Kidney epithelial cell (primary cell): ENCODE measurements around the gene FRMPD1. TPM values are rescaled to one million over a fixed set of nuclear protein-coding genes. Genes with fewer than 3 reads are reported as not detected.

Experiments
- DNase-seq: peaks from one replicate; pipeline ENCODE4 v3.0.0-alpha.2; 2010; ENCODE audit warnings: low read depth
- H3K27me3 ChIP-seq: 2 replicates; pipeline ENCODE4 v1.6.0; 2011; ENCODE audit warnings: low read length; ENCODE audit not compliant: control insufficient read depth, insufficient read depth
- H3K36me3 ChIP-seq: 2 replicates; pipeline ENCODE4 v1.5.1; 2011; ENCODE audit warnings: low read length; ENCODE audit not compliant: control insufficient read depth, insufficient read depth
- H3K4me3 ChIP-seq: 2 replicates; pipeline ENCODE4 v1.5.1; 2011; ENCODE audit warnings: low read depth, mild to moderate bottlenecking, control low read depth, low read length
- total RNA-seq: library from RNA; depleted of rRNA; stranded (reverse); fragments of >200 nt; gene quantifications from 2 replicates; pipeline ENCODE4 v1.2.3, GENCODE V29; 2015
- TF ChIP-seq, protein P1 (sequence below): IDR thresholded peaks from 2 replicates; pipeline ENCODE4 v1.5.1; 2011; ENCODE audit warnings: mild to moderate bottlenecking, moderate library complexity, low read length, control low read depth, inconsistent platforms; ENCODE audit not compliant: insufficient read depth, poor library complexity, severe bottlenecking

FRMPD1 gene
- total RNA-seq, 1 donor from 2014 or later, result 0.04 TPM

DNA sequence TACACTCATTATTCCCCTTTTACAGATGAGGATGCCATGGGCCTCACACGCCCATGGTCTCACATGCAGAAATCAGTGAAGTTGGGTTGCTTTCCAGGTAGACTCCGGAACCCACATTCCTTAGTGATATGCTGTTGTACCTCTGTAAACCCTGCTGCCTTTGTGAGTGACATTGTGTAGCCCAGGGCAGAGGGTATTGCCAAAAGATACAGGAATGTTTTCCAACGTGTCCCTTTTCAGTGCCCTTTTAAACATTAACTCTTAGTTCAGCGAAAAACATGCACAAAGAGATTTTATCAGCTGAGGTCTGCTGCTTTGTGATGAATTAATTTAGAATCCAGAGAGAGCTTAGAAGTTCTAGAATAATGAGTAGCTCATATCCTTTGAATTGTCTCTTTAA, 64.5 kb downstream of the FRMPD1 start:
- no peak overlapping the region for H3K4me3 ChIP-seq
- DNase-seq, result no peak
- TF ChIP-seq, protein P1, sequence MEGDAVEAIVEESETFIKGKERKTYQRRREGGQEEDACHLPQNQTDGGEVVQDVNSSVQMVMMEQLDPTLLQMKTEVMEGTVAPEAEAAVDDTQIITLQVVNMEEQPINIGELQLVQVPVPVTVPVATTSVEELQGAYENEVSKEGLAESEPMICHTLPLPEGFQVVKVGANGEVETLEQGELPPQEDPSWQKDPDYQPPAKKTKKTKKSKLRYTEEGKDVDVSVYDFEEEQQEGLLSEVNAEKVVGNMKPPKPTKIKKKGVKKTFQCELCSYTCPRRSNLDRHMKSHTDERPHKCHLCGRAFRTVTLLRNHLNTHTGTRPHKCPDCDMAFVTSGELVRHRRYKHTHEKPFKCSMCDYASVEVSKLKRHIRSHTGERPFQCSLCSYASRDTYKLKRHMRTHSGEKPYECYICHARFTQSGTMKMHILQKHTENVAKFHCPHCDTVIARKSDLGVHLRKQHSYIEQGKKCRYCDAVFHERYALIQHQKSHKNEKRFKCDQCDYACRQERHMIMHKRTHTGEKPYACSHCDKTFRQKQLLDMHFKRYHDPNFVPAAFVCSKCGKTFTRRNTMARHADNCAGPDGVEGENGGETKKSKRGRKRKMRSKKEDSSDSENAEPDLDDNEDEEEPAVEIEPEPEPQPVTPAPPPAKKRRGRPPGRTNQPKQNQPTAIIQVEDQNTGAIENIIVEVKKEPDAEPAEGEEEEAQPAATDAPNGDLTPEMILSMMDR, result no peak
- no peaks in the 10 kb centered on the region for H3K36me3 ChIP-seq
- H3K27me3 ChIP-seq, result no peaks in the 10 kb centered on the region

DNA sequence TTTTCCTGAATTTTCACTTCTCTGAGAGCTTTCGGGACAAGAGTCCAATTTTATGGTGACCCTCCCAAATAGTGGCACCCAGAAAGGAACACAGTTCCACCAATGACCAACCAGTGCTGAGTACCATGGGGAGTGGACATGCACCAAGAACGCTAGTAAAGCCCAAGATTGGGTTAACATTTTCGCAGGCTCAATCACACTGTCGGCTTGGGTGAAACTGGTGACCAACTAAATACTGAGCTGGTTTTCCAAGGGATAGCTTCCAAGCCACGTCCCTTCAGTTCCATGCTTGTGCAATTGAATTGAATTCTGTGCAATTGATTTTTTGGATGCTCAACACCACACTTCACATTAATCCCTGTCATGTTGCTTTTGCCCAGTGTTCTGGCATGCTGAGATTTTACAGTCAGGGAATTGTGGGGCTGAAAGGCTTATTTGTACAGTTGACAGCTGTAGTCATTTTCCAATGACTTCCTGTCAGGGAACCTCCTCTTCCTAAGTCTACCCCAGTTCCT, 65.3 kb downstream of the FRMPD1 start:
- H3K4me3 ChIP-seq, result no peak overlapping the region
- H3K27me3 ChIP-seq, result no peaks in the 10 kb centered on the region
- no peaks in the 10 kb centered on the region for H3K36me3 ChIP-seq
- TF ChIP-seq, protein P1, result no peak
- no peak for DNase-seq

DNA sequence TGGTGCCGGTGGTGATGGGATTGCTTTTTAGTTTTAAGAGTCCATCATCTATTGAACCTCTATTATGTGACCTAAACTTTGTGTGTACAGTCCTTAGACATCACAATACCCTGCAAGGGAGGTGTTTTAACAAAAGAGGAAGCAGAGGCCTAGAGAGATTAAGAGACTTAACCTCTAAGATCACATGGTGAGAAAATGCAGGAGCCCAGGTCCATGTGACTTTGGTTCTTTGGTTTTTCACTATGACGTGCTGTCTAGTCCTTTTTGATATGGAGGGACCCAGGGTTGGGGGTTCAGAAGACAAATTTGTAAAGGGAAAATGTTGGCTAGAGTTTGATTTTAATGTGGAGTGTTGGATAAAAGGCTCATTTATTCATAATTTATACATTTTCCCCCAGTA, 68.8 kb downstream of the FRMPD1 start:
- no peak for DNase-seq
- Histone ChIP-seq H3K36me3 (no peaks in the 10 kb centered on the region), H3K4me3 (no peak overlapping the region), H3K27me3 (no peaks in the 10 kb centered on the region)
- TF ChIP-seq, protein P1, result no peak

DNA sequence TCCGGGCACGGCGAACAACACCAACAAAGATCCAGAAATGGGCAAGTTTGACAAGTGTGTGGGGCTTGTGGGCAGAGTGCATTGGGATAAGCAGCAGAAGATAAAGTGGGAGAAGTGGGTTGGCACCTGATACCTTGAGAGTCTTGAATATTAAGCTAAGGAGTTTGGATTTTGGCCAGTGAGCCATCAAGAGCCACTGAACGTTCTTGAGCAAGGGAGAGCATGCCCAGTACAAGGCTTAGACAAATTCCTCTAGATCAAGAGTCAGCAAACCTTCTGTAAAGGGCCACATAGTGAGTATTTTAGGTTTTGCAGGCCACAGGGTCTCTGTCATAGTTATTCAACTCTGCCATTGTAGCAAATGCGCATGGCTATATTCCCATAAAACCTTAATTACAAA, 76.3 kb downstream of the FRMPD1 start:
- TF ChIP-seq, protein P1, result no peak
- H3K36me3 ChIP-seq, result no peaks in the 10 kb centered on the region
- no peak for DNase-seq
- no peaks in the 10 kb centered on the region for H3K27me3 ChIP-seq
- no peak overlapping the region for H3K4me3 ChIP-seq

DNA sequence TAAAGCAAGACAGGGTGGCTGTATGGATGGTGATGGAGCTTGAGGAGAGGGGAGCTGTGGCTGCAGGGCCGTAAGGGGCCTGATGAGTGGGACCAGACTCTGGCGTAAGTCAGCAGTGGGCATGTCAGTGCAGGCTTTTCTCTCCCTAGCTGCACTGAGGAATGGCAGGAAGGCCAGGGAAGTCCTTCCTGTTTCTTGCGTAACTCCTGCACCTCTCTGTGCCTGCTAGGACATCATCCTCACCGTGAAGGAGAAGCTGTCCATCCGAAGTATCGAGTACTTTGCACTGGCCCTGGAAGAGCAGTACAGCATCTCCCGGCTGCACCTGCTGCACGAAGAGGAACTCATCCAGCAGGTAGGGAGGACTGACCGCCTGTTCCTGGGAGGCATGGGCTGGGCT, 78.7 kb downstream of the FRMPD1 start:
- peaks cover 5% of the 10 kb centered on the region for H3K27me3 ChIP-seq
- TF ChIP-seq, protein P1, result no peak
- no peaks in the 10 kb centered on the region for H3K36me3 ChIP-seq
- DNase-seq, result no peak
- no peak overlapping the region for H3K4me3 ChIP-seq

DNA sequence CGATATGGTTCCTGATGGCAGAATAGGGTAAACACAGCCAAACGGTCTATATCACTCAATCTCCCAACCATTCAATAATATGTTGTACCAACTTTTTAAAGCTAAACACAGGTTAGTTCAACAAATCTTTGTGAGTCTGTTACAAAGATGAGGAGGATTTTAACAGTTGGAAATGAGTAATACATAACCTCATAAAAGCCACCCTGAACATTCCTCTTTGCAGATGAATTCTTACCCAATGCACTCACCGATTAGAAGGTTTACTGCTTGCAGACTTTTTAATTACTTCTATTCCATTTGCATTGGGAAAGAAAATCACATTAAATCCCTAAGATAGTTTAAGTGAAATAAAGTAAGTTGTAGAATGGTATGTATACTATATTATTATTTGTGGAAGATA, 79.5 kb downstream of the FRMPD1 start:
- no peaks in the 10 kb centered on the region for H3K36me3 ChIP-seq
- no peak overlapping the region for H3K4me3 ChIP-seq
- H3K27me3 ChIP-seq, result peaks cover 5% of the 10 kb centered on the region
- no peak for DNase-seq
- TF ChIP-seq, protein P1, result no peak
